ENCODE results near the gene ZRANB2. TPM values are rescaled to one million over a fixed set of nuclear protein-coding genes. Genes with fewer than 3 reads are reported as not detected.

Gene ZRANB2
- total and polyA plus RNA-seq, 9 of the 15 experiments (the other 6 are each of a cell fraction or from before 2014, with no cell fraction given): 80.8 to 264 (median 157) TPM

- BruUV-seq (replicated peaks): no TSS peak
- H3K9me3 ChIP-seq (replicated peaks; ENCODE audit: control insufficient read depth, insufficient read depth, low read depth, low read length): no peaks in the 10 kb centered on the region
- no peaks in the 10 kb centered on the region for H3K9me1 ChIP-seq (ENCODE audit: control insufficient read depth, insufficient read depth, low read length)
- H3K79me2 ChIP-seq (ENCODE audit: control insufficient read depth, insufficient read depth, low read length): peaks cover 78% of the 10 kb centered on the region
- peak; percentile 23 for FAIRE-seq
- no peaks in the 10 kb centered on the region for H4K20me1 ChIP-seq (replicated peaks; ENCODE audit: control insufficient read depth, insufficient read depth, low read length)
- H3K9ac ChIP-seq (ENCODE audit: insufficient read depth in 1 of 2, low read depth in 2 of 2, low read length in 2 of 2): no peak overlapping the region
- in situ Hi-C loops (cut with MboI): no loop called here
- 50% methylated on average over 7 of the region's 7 CpGs for WGBS (ENCODE audit: insufficient coverage, low coverage, missing lambda C conversion rate)
- H3K4me3 ChIP-seq: no peak overlapping the region
- DNase-seq (ENCODE audit: extremely low read depth in 1 of 4, low spot score in 3 of 4): peak in 1 of 4 experiments; percentile 39
- H3K4me1 ChIP-seq (replicated peaks in 1 of 2; ENCODE audit: control insufficient read depth in 2 of 2, insufficient read depth in 2 of 2, low read length in 2 of 2): peaks cover 0 to 7% of the 10 kb centered on the region in 2 experiments; a peak in 2 of 5 replicates
- H3K27ac ChIP-seq (ENCODE audit: extremely low read depth, low read depth, low read length): no peak overlapping the region
- ChIA-PET POLR2A (no interaction called here), CTCF (ENCODE audit: low intra/inter-chr PET ratio) (no interaction called here)
- no peaks in the 10 kb centered on the region for H3K27me3 ChIP-seq (ENCODE audit: control insufficient read depth in 2 of 2, insufficient read depth in 2 of 2, low read length in 2 of 2)
- TF ChIP-seq ZNF121 (CRISPR knock-in tag; conservative IDR thresholded peaks at IDR 0.05): no peak
- no peak for TF ChIP-seq CGGBP1 (CRISPR knock-in tag; IDR thresholded peaks at IDR 0.05)
- no peak for TF ChIP-seq PHB2 (IDR thresholded peaks at IDR 0.05; ENCODE audit: low read depth)
- TF ChIP-seq ZKSCAN1 (IDR thresholded peaks at IDR 0.05; ENCODE audit: low read depth, low read length): no peak
- TF ChIP-seq ADNP (tag; IDR thresholded peaks at IDR 0.05): no peak
- no peak for TF ChIP-seq ZNF395 (CRISPR knock-in tag; IDR thresholded peaks at IDR 0.05)
- TF ChIP-seq ZBED1 (IDR thresholded peaks at IDR 0.05): no peak
- TF ChIP-seq ZNF780A (CRISPR knock-in tag; IDR thresholded peaks at IDR 0.05): no peak
- TF ChIP-seq ZNF551 (CRISPR knock-in tag; IDR thresholded peaks at IDR 0.05): no peak
- TF ChIP-seq TCF7L2 (IDR thresholded peaks at IDR 0.05; ENCODE audit: low read depth, low read length): no peak
- TF ChIP-seq KAT7 (CRISPR knock-in tag; IDR thresholded peaks at IDR 0.05; ENCODE audit: borderline replicate concordance): no peak
- TF ChIP-seq NCOR1 (IDR thresholded peaks at IDR 0.05): no peak
- TF ChIP-seq THAP7 (CRISPR knock-in tag; IDR thresholded peaks at IDR 0.05): no peak
- TF ChIP-seq ETV5 (CRISPR knock-in tag; IDR thresholded peaks at IDR 0.05; ENCODE audit: low read depth): no peak
- no peak for TF ChIP-seq ZFP36 (IDR thresholded peaks at IDR 0.05; ENCODE audit: low read depth, low read length, partially characterized antibody)
- no peak for TF ChIP-seq COPS2 (conservative IDR thresholded peaks at IDR 0.05)
- TF ChIP-seq SPI1 (IDR thresholded peaks at IDR 0.05; ENCODE audit: borderline replicate concordance, low read depth, low read length): no peak
- intact Hi-C loops (cut with micrococcal nuclease): no loop called here
- peaks cover 4% of the 10 kb centered on the region; the same call in 2 of the 3 replicates for H3K36me3 ChIP-seq (ENCODE audit: control insufficient read depth, insufficient read depth, low read length)
- ATAC-seq: peak; percentile 47; the same call in 2 of the 3 replicates
- no peak overlapping the region for H2AFZ ChIP-seq (ENCODE audit: low read depth, low read length)
- no peak overlapping the region for H3K4me2 ChIP-seq (ENCODE audit: insufficient read depth, low read length)
Measured at GRCh38 chr1:71019233-71019969, 61.4 kb downstream of the ZRANB2 start.

Data from K562 (cell line).